Mesodermal cell (in vitro differentiated cells): ENCODE measurements around the gene SCAMP2.

ENCODE experiments used
- H3K27ac ChIP-seq: 2 replicates; pipeline ENCODE4 v1.7.0; 2013; ENCODE audit warnings: mild to moderate bottlenecking, low read depth, low read length, moderate library complexity; ENCODE audit not compliant: severe bottlenecking
- H3K36me3 ChIP-seq: 2 replicates; pipeline ENCODE4 v1.7.1; 2013; ENCODE audit warnings: mild to moderate bottlenecking, low read length, moderate library complexity; ENCODE audit not compliant: control insufficient read depth, insufficient read depth
- H3K4me1 ChIP-seq: one replicate; pipeline ENCODE4 v1.7.1; 2013; ENCODE audit warnings: mild to moderate bottlenecking, low read length; ENCODE audit not compliant: insufficient read depth, control insufficient read depth, poor library complexity, severe bottlenecking
- H3K4me3 ChIP-seq: 2 replicates; pipeline ENCODE4 v1.7.0; 2013; ENCODE audit warnings: low read length, control low read depth, mild to moderate bottlenecking; ENCODE audit not compliant: insufficient read depth, poor library complexity, severe bottlenecking; ENCODE audit errors: extremely low read depth
- H3K9me3 ChIP-seq: 2 replicates; pipeline ENCODE4 v1.7.1; 2013; ENCODE audit warnings: mild to moderate bottlenecking, low read length, moderate library complexity; ENCODE audit not compliant: control insufficient read depth
- WGBS, 2 experiments: methylation state at CpG; one replicate each; pipeline ENCODE4 v1.1.5; 2013; ENCODE audit warnings: missing lambda C conversion rate in 2 of 2; ENCODE audit not compliant: insufficient coverage in 2 of 2; 5-methylcytosine and 5-hydroxymethylcytosine counted together

Gene SCAMP2

DNA sequence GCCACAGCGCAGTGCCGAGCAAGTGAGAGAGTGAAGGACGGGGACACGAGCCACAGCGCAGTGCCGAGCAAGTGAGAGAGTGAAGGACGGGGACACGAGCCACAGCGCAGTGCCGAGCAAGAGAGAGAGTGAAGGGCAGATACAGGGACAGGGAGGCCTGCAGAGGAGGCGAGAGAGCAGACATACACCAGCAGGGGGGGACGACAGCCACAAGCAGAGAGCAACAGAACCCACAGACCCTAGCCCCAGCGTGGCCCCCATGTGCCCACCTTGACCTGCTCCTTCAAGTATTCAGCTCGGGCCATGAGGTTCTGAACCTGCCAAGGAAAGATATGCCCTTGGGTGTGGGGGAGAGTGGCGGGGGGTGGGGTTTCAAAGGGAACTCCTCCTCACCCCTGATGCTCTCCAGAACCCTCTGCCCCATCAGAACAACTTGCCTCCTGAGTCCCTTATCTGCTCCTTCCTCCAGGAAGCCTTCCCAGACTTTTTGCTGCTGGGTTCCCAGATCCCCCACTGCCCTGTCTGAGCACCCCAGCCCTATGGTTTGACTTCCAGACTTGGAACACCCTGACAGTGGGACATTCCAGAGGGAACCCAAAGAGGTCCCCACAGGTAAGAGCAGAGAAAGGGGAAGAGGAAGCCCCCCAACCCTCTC, 35.6 kb downstream of the SCAMP2 start:
- 87 to 89% methylated on average over 12 to 13 of the region's 15 CpGs for WGBS, 2 experiments

DNA sequence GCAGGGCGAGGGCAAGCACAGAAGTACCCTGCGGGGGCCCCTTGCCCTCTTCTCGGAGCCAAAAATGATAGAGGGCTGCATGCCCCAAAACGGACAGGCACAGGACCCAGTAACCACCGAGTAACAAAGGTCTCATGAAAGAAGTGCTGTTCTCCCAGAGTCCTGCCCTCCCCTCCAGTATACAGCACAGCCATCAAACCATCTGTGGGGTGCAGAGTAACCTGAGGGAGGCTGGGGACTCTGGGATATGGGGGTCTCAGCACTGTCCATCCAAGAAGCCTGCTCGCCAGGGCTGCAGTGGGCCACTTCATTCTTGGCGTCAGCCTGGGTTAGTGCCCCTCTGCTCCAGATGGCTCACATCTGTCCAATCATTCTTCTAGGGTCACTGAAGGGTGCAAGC, 36.3 kb downstream of the SCAMP2 start:
- Histone ChIP-seq H3K27ac (no peak overlapping the region), H3K4me1 (peaks cover 3% of the 10 kb centered on the region), H3K9me3 (no peaks in the 10 kb centered on the region), H3K36me3 (peaks cover 16% of the 10 kb centered on the region), H3K4me3 (no peak overlapping the region)
- WGBS, 2 experiments, result 82 to 92% methylated on average over 6 to 7 of the region's 7 CpGs

More for the DNA sequence above, 35.6 kb downstream of the SCAMP2 start:
- Histone ChIP-seq H3K9me3 (no peaks in the 10 kb centered on the region), H3K36me3 (peaks cover 17% of the 10 kb centered on the region), H3K27ac (no peak overlapping the region), H3K4me3 (no peak overlapping the region), H3K4me1 (peaks cover 3% of the 10 kb centered on the region)

DNA sequence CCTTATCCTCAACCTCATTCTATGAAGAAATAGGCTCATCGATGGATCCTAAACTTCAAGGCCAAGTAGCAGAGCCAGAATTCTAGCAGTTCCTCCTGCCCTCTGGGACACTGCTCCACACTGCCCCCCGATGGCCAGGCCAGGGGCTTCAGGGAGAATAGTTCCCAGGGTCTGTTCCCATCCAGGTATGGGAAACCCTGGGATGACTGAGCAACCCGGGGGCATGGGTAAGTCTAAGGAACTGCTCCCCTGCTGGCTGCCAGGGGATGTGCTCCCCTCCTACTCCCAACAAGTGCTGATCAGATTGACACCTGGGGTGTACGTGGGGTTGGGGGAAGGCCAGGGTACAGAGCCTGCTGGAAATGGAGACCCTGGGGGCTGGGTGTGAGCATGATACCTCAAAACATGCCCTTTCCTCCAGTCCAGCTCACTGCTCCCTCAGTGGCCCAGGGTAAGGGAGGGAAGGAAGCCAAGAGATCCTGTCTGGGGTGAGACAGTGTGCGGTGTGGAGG, 37.8 kb downstream of the SCAMP2 start:
- Histone ChIP-seq H3K36me3 (peaks cover 13% of the 10 kb centered on the region), H3K4me3 (no peak overlapping the region), H3K4me1 (no peaks in the 10 kb centered on the region), H3K27ac (no peak overlapping the region), H3K9me3 (no peaks in the 10 kb centered on the region)
- 50 to 75% methylated on average over 2 of the region's 5 CpGs for WGBS, 2 experiments

DNA sequence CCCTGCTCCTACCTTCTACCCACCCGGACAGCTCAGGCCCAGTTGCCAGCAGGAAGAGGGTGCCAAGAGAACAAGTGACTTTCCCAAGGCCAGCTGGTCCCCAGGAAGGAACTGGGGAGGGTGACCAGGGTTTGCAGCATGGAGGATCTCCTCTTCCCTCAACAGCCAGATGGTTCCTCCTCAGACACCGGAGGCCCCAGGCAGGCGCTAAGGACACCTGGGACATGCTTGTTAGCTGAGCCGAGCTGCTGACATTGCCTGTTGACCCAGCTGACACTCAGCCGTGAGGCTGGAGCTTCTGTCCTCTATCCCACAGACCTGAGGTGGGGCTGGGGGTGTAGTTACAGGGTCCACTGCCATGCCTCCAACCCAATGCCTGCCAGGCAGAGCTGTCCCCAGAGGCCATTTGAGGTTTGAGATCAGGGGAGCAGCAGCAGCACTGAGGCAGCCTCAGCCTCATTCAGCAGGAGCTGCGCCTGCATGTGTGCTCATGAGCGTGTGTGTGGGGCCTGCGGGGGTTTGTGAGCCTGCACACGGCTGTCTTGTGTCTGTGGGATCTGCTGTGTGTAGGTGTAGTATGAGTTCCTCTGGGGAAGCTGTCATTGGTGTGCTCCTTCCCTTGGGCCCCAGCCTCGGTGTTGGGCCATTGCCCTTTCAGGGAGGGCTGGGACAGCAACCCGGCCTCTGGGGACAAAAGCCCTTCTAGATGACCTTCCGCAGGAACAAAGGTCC, 39.6 kb downstream of the SCAMP2 start:
- no peak overlapping the region for H3K4me3 ChIP-seq
- no peaks in the 10 kb centered on the region for H3K9me3 ChIP-seq
- H3K27ac ChIP-seq, result no peak overlapping the region
- H3K36me3 ChIP-seq, result peaks cover 5% of the 10 kb centered on the region
- 90% methylated on average over 6 to 10 of the region's 12 CpGs for WGBS, 2 experiments
- H3K4me1 ChIP-seq, result no peaks in the 10 kb centered on the region

DNA sequence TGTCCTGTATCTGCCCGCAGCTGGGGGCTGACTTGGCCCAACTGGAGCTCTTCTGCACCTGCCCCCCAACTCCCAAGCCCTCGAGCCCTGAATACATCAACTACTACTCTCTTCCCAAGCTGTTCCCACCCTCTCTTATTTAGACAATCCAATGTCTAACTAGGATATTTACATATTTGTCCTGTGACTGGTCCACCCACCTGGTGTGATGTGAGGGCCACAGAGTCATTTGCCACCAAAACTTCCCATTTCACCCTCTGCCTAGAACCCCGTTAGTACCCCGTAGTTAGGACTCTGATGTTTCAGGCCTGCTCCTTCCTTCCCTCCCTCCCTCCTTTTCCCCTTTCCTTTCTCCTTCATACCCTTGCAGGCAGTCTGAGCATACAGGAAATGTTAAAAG, 40.3 kb downstream of the SCAMP2 start:
- Histone ChIP-seq H3K9me3 (no peaks in the 10 kb centered on the region), H3K27ac (no peak overlapping the region), H3K4me3 (no peak overlapping the region), H3K4me1 (no peaks in the 10 kb centered on the region), H3K36me3 (no peaks in the 10 kb centered on the region)
- WGBS, 2 experiments, result 76 to 98% methylated on average over 4 of the region's 4 CpGs

DNA sequence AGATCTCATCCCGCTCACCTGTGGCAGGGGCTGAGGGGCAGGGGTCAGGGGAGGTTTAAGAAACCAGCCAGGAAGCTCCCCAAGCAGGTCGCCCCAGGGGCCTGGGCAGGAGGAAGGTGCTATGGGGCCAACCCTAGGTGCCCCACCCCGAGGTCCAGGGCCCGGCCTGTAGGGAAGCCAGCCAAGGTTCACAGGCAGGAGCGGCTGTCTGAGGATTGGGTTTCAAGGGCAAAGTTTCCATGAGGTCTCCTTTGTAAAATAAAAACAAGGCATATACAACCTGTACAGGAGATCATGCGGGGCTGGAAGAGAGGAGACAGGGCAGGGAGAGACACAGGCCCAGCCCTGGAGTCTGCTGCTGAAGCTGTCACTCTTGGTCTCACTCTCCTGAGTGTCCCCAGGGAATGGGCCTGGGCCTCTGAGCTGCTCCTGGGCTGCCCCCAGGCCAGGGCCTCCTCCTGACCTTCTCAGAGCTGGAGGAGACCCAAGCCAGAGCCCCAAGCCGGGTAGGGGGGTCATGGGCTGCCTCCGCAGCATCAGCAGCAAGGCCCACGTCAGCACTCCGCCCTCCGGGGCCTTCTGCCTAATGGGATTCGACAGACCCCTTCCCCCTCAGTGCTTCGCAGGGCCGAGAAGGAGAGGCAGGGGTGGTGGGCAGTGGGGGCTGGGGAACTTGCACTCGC, 41.2 kb downstream of the SCAMP2 start:
- Histone ChIP-seq H3K4me3 (no peak overlapping the region), H3K36me3 (no peaks in the 10 kb centered on the region), H3K27ac (no peak overlapping the region), H3K9me3 (no peaks in the 10 kb centered on the region), H3K4me1 (no peaks in the 10 kb centered on the region)
- WGBS, 2 experiments, result 79 to 90% methylated on average over 10 to 12 of the region's 15 CpGs

DNA sequence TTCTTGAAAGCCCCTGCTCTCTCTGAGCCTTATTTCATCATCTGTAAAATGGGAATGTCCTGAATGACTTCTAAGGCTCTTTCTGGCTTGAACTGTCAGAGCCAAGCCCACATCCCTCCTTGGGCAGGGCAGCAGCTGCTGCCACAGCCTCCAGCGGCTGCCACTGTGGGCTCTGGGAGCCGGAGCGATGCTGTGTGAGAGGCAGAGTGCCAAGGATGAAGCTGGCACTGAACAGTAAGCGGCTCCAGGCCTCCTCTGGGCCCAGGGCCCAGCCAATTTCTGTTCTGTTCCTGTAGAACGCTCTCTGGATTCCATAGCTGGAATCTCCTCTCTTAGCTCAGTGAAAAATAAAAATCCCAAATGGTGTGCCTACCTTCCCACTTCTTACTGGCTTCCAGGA, 42.3 kb downstream of the SCAMP2 start:
- Histone ChIP-seq H3K27ac (no peak overlapping the region), H3K4me1 (no peaks in the 10 kb centered on the region), H3K9me3 (no peaks in the 10 kb centered on the region), H3K36me3 (no peaks in the 10 kb centered on the region), H3K4me3 (no peak overlapping the region)
- 92 to 93% methylated on average over 5 of the region's 5 CpGs for WGBS, 2 experiments

DNA sequence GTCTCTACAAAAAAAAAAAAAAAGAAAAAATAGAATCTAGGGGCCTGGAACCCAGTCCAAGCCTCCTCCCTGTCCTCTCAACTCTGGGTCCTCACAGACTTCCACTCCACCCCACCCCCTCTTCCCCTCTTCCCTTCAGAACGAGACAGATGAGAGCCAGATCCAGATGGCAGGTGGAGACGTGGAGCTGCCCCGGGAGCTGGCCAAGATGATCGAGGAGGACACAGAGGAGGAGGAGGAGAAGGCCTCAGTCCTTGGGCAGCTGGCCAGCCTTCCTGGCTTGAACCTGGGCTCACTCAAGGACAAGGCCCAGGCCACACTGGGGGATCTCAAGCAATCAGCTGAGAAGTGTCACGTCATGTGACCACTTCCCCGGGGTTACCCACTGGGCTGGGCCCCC, 43.2 kb downstream of the SCAMP2 start:
- Histone ChIP-seq H3K4me3 (no peak overlapping the region), H3K9me3 (no peaks in the 10 kb centered on the region), H3K36me3 (no peaks in the 10 kb centered on the region), H3K27ac (no peak overlapping the region), H3K4me1 (no peaks in the 10 kb centered on the region)
- WGBS, 2 experiments, result 80 to 93% methylated on average over 3 to 5 of the region's 6 CpGs

DNA sequence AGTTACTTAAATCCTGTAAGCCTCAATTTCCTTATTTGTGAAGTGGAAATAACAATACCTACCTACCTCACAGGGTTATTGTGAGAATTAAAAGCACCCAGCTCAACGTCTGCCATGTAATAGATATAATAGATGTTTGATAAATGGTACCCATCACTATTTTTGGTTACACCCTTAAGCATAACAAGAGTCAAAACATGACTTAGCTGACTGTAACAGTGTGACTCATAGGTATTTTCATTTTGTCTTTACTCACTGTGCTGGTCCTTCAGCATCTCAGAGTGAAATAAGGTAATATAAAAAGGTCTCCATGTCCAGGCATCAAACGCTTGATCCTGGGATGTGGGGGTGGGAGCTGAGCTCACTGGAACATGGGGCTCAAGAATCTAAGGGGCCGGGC, 43.7 kb downstream of the SCAMP2 start:
- Histone ChIP-seq H3K27ac (no peak overlapping the region), H3K4me3 (no peak overlapping the region), H3K36me3 (no peaks in the 10 kb centered on the region), H3K9me3 (no peaks in the 10 kb centered on the region), H3K4me1 (no peaks in the 10 kb centered on the region)
- WGBS, 2 experiments, result 84 to 87% methylated on average over 2 of the region's 3 CpGs

DNA sequence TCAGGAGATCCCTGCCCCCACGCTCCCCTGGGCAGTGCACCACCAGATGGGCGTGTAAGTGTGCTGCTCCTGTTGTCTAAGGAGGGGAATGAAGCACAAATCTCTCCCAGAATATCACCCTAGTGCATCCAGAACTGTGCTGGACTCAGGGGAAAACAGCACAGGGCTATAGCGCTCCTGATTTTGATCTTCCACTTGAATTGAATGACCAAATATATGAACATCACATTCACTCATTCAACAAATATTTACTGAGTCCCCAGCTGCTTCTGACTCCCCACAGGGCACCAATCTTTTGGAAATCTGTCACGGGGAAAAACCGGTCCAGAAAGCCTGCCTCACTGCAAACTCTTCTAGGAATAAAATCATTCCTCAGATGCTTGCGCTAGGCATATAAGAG, 44.3 kb downstream of the SCAMP2 start:
- no peak overlapping the region for H3K4me3 ChIP-seq

More for the DNA sequence above, 44.3 kb downstream of the SCAMP2 start:
- Histone ChIP-seq H3K36me3 (no peaks in the 10 kb centered on the region), H3K9me3 (no peaks in the 10 kb centered on the region), H3K27ac (no peak overlapping the region), H3K4me1 (no peaks in the 10 kb centered on the region)
- WGBS, 2 experiments, result 86 to 87% methylated on average over 4 to 6 of the region's 6 CpGs
